ENCODE results near the gene KRT36.

KRT36 gene

GRCh38 chr17:41475421-41475820 is 14.3 kb downstream of the KRT36 start:
- no peak for DNase-seq

- no peak for DNase-seq
These were observed 14.8 kb downstream of the KRT36 start for GRCh38 chr17:41474863-41475262.

GRCh38 chr17:41468346-41468745 is 21.4 kb downstream of the KRT36 start:
- no peak for DNase-seq

- DNase-seq, result no peak
These were observed 22.1 kb downstream of the KRT36 start for GRCh38 chr17:41467561-41467960.

- no peak for DNase-seq
These were observed 22.7 kb downstream of the KRT36 start, which contains the start of gene KRT32 for GRCh38 chr17:41466988-41467387. TSS of gene KRT32 (minus strand) at chr17:41467386. CDS start at chr17:41467325, 61 bp downstream.

GRCh38 chr17:41464682-41465081 is 25.0 kb downstream of the KRT36 start:
- DNase-seq, result peak; percentile 92

GRCh38 chr17:41464173-41464572 is 25.5 kb downstream of the KRT36 start:
- DNase-seq, result no peak

- DNase-seq, result no peak
These were observed 26.0 kb downstream of the KRT36 start for GRCh38 chr17:41463746-41464145.

- no peak for DNase-seq
These were observed 27.0 kb downstream of the KRT36 start for GRCh38 chr17:41462705-41463104.

- no peak for DNase-seq
These were observed 32.0 kb downstream of the KRT36 start for GRCh38 chr17:41457676-41458075.

GRCh38 chr17:41456204-41456603 is 33.5 kb downstream of the KRT36 start:
- DNase-seq, result no peak

- no peak for DNase-seq
These were observed 34.5 kb downstream of the KRT36 start for GRCh38 chr17:41455236-41455635.

GRCh38 chr17:41453066-41453465 is 36.6 kb downstream of the KRT36 start:
- DNase-seq, result no peak

- no peak for DNase-seq
These were observed 37.4 kb downstream of the KRT36 start for GRCh38 chr17:41452281-41452680.

- DNase-seq, result peak; percentile 29
These were observed 38.5 kb downstream of the KRT36 start for GRCh38 chr17:41451154-41451728.

GRCh38 chr17:41449008-41449407 is 40.7 kb downstream of the KRT36 start:
- no peak for DNase-seq

- DNase-seq, result no peak
These were observed 41.2 kb downstream of the KRT36 start for GRCh38 chr17:41448506-41448905.

- DNase-seq, result peak; percentile 74
These were observed 42.9 kb downstream of the KRT36 start for GRCh38 chr17:41446806-41447205.

- DNase-seq, result no peak
These were observed 45.1 kb downstream of the KRT36 start for GRCh38 chr17:41444640-41445039.

- DNase-seq, result peak; percentile 15
These were observed 45.5 kb downstream of the KRT36 start for GRCh38 chr17:41444186-41444585.

GRCh38 chr17:41442739-41443138 is 47.0 kb downstream of the KRT36 start:
- peak; percentile 74 for DNase-seq

GRCh38 chr17:41440531-41441033 is 49.1 kb downstream of the KRT36 start, which contains the start of gene KRT38:
TSS of gene KRT38 (minus strand) at chr17:41440983. CDS start at chr17:41440921, 62 bp downstream.
- DNase-seq, result no peak

GRCh38 chr17:41439375-41439774 is 50.3 kb downstream of the KRT36 start:
- DNase-seq, result no peak

- peak; percentile 27 for DNase-seq
These were observed 51.9 kb downstream of the KRT36 start for GRCh38 chr17:41437769-41438168.

- DNase-seq, result no peak
These were observed 52.5 kb downstream of the KRT36 start for GRCh38 chr17:41437254-41437653.

Measured in HCEC 1CT (cell line).